Activated naive CD4-positive, alpha-beta T cell treated with anti-CD3 and anti-CD28 coated beads, Interleukin-2, amount 50 U/mL, for 24 hours (primary cell): ENCODE results near the gene RNF144A.

Experiments used
- H3K27ac Mint-ChIP-seq: one replicate; pipeline ENCODE4 v1.8.0; 2021; ENCODE audit warnings: mild to moderate bottlenecking, mixed read lengths
- H3K27me3 Mint-ChIP-seq: one replicate; pipeline ENCODE4 v1.8.0; 2021; ENCODE audit warnings: mixed read lengths
- H3K36me3 Mint-ChIP-seq: one replicate; pipeline ENCODE4 v1.8.0; 2021; ENCODE audit warnings: mixed read lengths
- H3K4me1 Mint-ChIP-seq: one replicate; pipeline ENCODE4 v1.8.0; 2021; ENCODE audit warnings: mixed read lengths
- H3K4me3 Mint-ChIP-seq: one replicate; pipeline ENCODE4 v1.8.0; 2021; ENCODE audit warnings: mild to moderate bottlenecking, mixed read lengths
- H3K9me3 Mint-ChIP-seq: one replicate; pipeline ENCODE4 v1.8.0; 2021; ENCODE audit warnings: mixed read lengths

RNF144A gene

GRCh38 chr2:7053650-7054265, 136.5 kb downstream of the RNF144A start:
- H3K4me1 Mint-ChIP-seq, result no peaks in the 10 kb centered on the region
- H3K36me3 Mint-ChIP-seq, result peaks cover 4% of the 10 kb centered on the region
- peak overlapping the region; percentile 13 for H3K27ac Mint-ChIP-seq

GRCh38 chr2:7057865-7058400, 140.7 kb downstream of the RNF144A start:
- Mint-ChIP-seq H3K4me3 (peak overlapping the region; percentile 77), H3K27me3 (no peaks in the 10 kb centered on the region), H3K36me3 (peaks cover 13% of the 10 kb centered on the region), H3K4me1 (no peaks in the 10 kb centered on the region), H3K9me3 (no peaks in the 10 kb centered on the region), H3K27ac (peak overlapping the region; percentile 96)

More at GRCh38 chr2:7053650-7054265, 136.5 kb downstream of the RNF144A start:
- no peak overlapping the region for H3K4me3 Mint-ChIP-seq
- no peaks in the 10 kb centered on the region for H3K27me3 Mint-ChIP-seq
- H3K9me3 Mint-ChIP-seq, result no peaks in the 10 kb centered on the region

DNA sequence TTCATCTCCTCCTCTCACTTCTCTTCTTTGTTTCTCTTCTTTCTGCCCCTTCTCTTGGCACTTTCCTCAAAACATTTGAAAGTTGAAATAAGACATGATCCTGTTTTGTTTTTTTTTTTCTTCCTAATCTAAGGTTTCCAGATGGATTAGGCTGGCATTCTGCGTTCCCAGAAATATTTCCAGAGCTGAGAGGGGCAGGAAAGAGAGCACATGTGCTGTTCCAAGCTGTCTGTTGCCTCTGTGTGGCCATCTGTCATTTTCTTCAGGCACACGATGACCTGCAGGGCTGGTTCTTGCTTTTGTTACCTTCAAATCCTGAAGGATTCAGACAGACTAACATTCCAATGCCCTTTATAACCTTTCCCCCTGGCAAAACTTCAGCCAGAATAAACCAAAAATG, 142.9 kb downstream of the RNF144A start:
- peaks cover 23% of the 10 kb centered on the region for H3K36me3 Mint-ChIP-seq
- no peaks in the 10 kb centered on the region for H3K27me3 Mint-ChIP-seq
- H3K9me3 Mint-ChIP-seq, result peaks cover 7% of the 10 kb centered on the region
- H3K27ac Mint-ChIP-seq, result peak overlapping the region; percentile 93
- no peaks in the 10 kb centered on the region for H3K4me1 Mint-ChIP-seq
- no peak overlapping the region for H3K4me3 Mint-ChIP-seq

DNA sequence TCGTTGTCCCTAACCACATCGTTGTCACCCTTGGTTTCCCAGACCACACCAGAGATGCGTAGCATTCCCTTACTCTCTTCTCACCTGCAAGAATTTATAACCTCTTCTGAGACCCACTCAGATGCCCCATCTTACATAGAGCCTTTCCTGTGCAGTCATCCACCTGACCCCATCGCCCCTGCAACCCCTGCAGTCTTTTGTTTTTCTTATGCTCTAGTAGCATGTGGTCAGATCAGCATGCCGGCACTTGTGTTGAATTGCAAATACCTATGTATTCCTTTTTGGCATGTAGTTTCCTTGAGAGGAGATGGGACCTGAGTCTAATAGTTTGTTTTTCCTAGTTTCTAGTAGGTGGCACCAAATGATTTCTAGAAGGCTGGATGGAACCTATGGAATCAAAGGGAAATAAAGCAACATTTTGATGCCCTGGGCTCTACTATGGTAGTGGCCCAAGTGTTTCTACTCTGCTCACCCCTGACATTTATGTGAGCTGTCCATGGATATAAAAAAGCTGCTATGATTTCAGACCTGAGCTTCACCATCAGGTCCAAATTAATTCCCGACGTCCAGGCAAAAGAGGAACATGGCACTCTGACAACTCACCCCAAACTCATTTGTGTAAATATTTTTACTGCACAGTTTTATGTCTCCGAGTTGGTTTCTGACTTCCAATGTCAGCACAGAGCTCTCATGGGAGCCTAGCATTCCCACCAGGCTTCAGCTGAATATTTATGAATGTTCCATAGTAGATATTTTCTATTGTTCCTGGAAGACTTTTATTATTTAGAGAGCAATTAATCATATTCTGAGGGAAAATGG, 143.6 kb downstream of the RNF144A start:
- peaks cover 24% of the 10 kb centered on the region for H3K36me3 Mint-ChIP-seq
- no peaks in the 10 kb centered on the region for H3K27me3 Mint-ChIP-seq
- peaks cover 7% of the 10 kb centered on the region for H3K9me3 Mint-ChIP-seq
- H3K4me1 Mint-ChIP-seq, result no peaks in the 10 kb centered on the region
- H3K4me3 Mint-ChIP-seq, result no peak overlapping the region
- peak overlapping the region; percentile 63 for H3K27ac Mint-ChIP-seq

DNA sequence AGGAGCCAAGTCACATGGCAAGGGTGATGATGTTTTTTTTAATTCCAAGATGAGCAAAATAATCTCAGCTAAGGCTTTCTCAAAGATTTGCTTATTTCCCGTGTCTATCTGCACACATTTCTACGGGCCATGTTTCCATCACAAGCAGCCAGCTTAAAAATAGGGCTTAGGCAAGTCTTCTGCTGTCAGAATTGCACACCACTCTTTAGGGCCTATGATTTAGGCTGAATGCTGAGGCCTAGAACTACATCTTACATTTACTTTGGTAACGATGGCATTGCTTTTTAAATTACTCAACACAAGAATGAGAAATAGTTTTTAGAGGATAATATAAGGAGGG, 144.2 kb downstream of the RNF144A start:
- no peaks in the 10 kb centered on the region for H3K27me3 Mint-ChIP-seq
- peaks cover 24% of the 10 kb centered on the region for H3K36me3 Mint-ChIP-seq

GRCh38 chr2:7061921-7062320, 144.7 kb downstream of the RNF144A start:
- no peaks in the 10 kb centered on the region for H3K27me3 Mint-ChIP-seq
- H3K27ac Mint-ChIP-seq, result no peak overlapping the region
- no peak overlapping the region for H3K4me3 Mint-ChIP-seq
- H3K9me3 Mint-ChIP-seq, result peaks cover 7% of the 10 kb centered on the region
- peaks cover 24% of the 10 kb centered on the region for H3K36me3 Mint-ChIP-seq
- no peaks in the 10 kb centered on the region for H3K4me1 Mint-ChIP-seq

More for the DNA sequence above, 144.2 kb downstream of the RNF144A start:
- H3K4me1 Mint-ChIP-seq, result no peaks in the 10 kb centered on the region
- no peak overlapping the region for H3K4me3 Mint-ChIP-seq
- H3K9me3 Mint-ChIP-seq, result peaks cover 7% of the 10 kb centered on the region
- no peak overlapping the region for H3K27ac Mint-ChIP-seq

DNA sequence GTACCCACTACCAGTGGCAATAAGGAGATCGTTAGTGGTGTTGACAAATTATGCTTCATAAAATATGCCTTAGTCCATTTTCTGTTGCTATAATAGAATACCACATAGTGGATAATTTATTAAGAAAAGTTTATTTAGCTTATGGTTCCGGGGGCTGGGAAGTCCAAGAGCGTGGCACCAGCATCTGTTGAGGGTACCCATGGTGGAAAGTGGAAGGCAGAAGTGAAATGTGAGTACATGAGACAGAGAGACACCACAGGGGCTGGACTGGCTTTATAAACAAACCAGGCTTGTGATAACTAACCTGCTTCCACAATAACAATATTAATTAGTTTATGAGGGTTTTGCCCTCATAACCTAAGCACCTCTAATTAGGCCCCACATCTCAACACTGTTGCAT, 146.6 kb downstream of the RNF144A start:
- Mint-ChIP-seq H3K27ac (no peak overlapping the region), H3K36me3 (peaks cover 30% of the 10 kb centered on the region), H3K4me3 (no peak overlapping the region), H3K9me3 (peaks cover 7% of the 10 kb centered on the region), H3K4me1 (peaks cover 6% of the 10 kb centered on the region), H3K27me3 (no peaks in the 10 kb centered on the region)

DNA sequence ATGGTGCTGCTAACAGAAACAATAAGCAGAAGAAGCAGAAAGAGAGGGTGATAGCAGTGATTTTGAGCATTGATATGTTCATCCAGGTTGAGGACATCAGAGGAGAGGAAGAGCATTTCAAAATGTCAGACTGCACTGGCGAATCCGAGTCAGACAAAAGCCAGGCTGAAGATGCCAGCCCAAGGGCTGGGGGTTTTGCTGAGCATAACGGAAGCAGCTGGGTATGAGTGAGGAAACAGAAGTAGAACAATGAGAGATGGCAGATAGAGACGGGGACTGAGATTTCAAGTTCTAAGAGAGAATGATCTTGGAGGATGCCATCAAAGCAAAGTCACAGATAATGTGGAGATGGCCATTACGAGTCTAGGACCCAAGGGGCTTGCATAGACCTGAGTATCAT, 151.2 kb downstream of the RNF144A start:
- Mint-ChIP-seq H3K4me1 (peaks cover 6% of the 10 kb centered on the region), H3K36me3 (peaks cover 20% of the 10 kb centered on the region), H3K27me3 (no peaks in the 10 kb centered on the region), H3K4me3 (no peak overlapping the region), H3K27ac (no peak overlapping the region), H3K9me3 (peaks cover 2% of the 10 kb centered on the region)

DNA sequence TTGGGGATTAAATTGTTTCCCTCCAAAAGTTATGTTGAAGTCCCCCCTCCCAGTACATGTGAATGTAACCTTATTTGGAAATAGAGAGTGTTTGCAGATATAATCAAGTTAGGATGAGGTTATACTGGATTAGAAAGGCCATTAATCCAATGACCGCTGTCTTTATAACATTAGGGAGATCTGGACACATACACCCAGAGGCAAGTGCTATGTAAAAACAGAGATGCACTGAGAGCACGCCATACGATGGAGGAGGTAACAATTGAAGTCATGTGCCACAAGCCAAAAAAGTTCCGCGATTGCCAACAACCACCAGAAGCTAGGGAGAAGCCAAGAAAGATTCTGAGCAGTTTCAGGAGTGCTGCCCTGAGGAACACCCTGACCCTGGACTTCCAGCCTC, 153.3 kb downstream of the RNF144A start:
- Mint-ChIP-seq H3K4me3 (no peak overlapping the region), H3K36me3 (peaks cover 24% of the 10 kb centered on the region), H3K27me3 (no peaks in the 10 kb centered on the region)

GRCh38 chr2:7071154-7071553, 153.9 kb downstream of the RNF144A start:
- Mint-ChIP-seq H3K4me1 (peaks cover 6% of the 10 kb centered on the region), H3K27ac (no peak overlapping the region), H3K27me3 (no peaks in the 10 kb centered on the region), H3K9me3 (no peaks in the 10 kb centered on the region), H3K36me3 (peaks cover 26% of the 10 kb centered on the region), H3K4me3 (no peak overlapping the region)

More for the DNA sequence above, 153.3 kb downstream of the RNF144A start:
- Mint-ChIP-seq H3K27ac (no peak overlapping the region), H3K9me3 (no peaks in the 10 kb centered on the region), H3K4me1 (peaks cover 6% of the 10 kb centered on the region)

DNA sequence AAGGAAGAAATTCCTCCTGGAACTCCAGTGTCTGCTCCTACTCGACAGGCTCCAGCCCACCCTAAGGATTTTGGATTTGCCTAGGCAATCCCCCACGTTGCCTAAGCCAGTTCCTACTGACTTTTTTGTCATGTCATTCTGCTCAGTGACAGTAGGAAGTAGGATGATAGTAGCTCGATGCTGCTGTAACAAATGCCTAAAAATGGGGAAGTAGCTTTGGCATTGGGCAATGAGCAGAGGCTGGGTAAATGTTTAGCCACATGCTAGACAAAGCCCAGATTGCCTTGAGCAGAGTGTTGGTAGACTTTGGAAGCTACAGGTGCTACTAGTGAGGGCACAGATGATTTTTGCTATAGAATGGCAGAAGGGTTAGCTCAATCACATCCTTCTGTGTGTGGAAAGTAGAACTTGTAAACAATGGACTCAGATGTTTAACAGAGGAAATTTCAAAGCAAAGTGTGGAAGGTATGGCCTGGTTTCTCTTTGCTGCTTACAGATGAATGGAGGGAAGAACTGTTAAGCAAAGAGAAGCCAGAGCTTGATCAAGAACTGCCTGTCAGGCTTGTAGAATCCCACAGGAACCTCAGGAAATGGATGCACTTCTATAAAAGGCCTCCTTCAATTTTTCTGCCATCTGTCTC, 154.8 kb downstream of the RNF144A start:
- H3K4me3 Mint-ChIP-seq, result no peak overlapping the region
- peaks cover 6% of the 10 kb centered on the region for H3K4me1 Mint-ChIP-seq
- H3K27me3 Mint-ChIP-seq, result no peaks in the 10 kb centered on the region

GRCh38 chr2:7073901-7074300, 156.7 kb downstream of the RNF144A start:
- no peak overlapping the region for H3K27ac Mint-ChIP-seq
- peaks cover 20% of the 10 kb centered on the region for H3K36me3 Mint-ChIP-seq
- H3K9me3 Mint-ChIP-seq, result no peaks in the 10 kb centered on the region
- no peak overlapping the region for H3K4me3 Mint-ChIP-seq
- H3K27me3 Mint-ChIP-seq, result no peaks in the 10 kb centered on the region
- H3K4me1 Mint-ChIP-seq, result no peaks in the 10 kb centered on the region

More for the DNA sequence above, 154.8 kb downstream of the RNF144A start:
- peaks cover 26% of the 10 kb centered on the region for H3K36me3 Mint-ChIP-seq
- no peaks in the 10 kb centered on the region for H3K9me3 Mint-ChIP-seq
- no peak overlapping the region for H3K27ac Mint-ChIP-seq

- H3K27ac Mint-ChIP-seq, result no peak overlapping the region
- no peak overlapping the region for H3K4me3 Mint-ChIP-seq
- no peaks in the 10 kb centered on the region for H3K4me1 Mint-ChIP-seq
- H3K27me3 Mint-ChIP-seq, result no peaks in the 10 kb centered on the region
- H3K9me3 Mint-ChIP-seq, result no peaks in the 10 kb centered on the region
- peaks cover 15% of the 10 kb centered on the region for H3K36me3 Mint-ChIP-seq
Measured at GRCh38 chr2:7075834-7076233, 158.6 kb downstream of the RNF144A start.

GRCh38 chr2:7077660-7078267, 160.6 kb downstream of the RNF144A start:
- H3K4me3 Mint-ChIP-seq, result no peak overlapping the region
- no peak overlapping the region for H3K27ac Mint-ChIP-seq
- H3K27me3 Mint-ChIP-seq, result no peaks in the 10 kb centered on the region

More at GRCh38 chr2:7077660-7078267, 160.6 kb downstream of the RNF144A start:
- Mint-ChIP-seq H3K36me3 (peaks cover 11% of the 10 kb centered on the region), H3K4me1 (no peaks in the 10 kb centered on the region), H3K9me3 (no peaks in the 10 kb centered on the region)
